ENCODE results near the gene HS6ST2.

GRCh38 chrX:132968296-132968949, 10.0 kb upstream of the HS6ST2 start:
- TF ChIP-seq CTCF (optimal IDR thresholded peaks at IDR 0.05 in 1 of 3, IDR thresholded peaks at IDR 0.05 in 1 of 3, conservative IDR thresholded peaks at IDR 0.05 in 1 of 3; ENCODE audit: extremely low read depth in 1 of 3, insufficient read depth in 2 of 3, low read length in 3 of 3) = no peak
- no peak for TF ChIP-seq EZH2 (IDR thresholded peaks at IDR 0.05; ENCODE audit: low read length)
